Loucy (cell line): ENCODE data around the gene FMNL3.

Source experiments
- EZH2phosphoT487 ChIP-seq: fragments of 200-600 bp; IDR thresholded peaks from 2 replicates; pipeline ENCODE4 v1.6.1; 2018; ENCODE audit warnings: antibody characterized with exemption, mild to moderate bottlenecking, moderate library complexity, borderline replicate concordance
- TF ChIP-seq, protein P1 (sequence below): fragments of 200-600 bp; sonication (generic); conservative IDR thresholded peaks from 2 replicates; pipeline ENCODE4 v1.5.1; 2014; ENCODE audit warnings: mild to moderate bottlenecking, antibody characterized with exemption, low read length

DNA sequence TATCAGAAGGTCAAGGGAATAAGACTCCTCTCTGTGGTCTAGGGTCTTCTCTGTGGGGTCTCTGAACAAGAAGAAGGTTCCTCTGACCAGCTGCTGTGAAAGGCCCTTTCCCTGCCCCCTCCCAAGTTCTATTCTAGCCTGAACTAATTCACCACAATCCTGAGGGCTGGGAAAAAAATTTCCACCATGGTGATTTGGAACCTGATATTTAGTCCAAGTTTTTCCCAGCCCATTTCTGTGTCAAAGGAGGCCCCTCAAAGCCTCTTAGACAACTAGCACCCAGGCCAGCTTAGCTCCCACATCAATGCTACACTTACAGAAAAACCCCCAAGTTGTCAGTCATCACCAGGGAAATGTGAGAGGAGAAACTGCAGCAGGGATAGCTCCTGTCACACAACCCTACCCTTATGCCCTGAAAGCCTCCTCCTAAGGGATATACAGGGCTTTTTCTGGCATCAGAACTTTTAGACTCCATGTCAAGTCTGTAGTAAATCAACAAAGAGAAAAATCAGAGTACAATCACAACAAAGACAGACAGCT is 4.5 kb downstream of the FMNL3 start:
- TF ChIP-seq, protein P1, sequence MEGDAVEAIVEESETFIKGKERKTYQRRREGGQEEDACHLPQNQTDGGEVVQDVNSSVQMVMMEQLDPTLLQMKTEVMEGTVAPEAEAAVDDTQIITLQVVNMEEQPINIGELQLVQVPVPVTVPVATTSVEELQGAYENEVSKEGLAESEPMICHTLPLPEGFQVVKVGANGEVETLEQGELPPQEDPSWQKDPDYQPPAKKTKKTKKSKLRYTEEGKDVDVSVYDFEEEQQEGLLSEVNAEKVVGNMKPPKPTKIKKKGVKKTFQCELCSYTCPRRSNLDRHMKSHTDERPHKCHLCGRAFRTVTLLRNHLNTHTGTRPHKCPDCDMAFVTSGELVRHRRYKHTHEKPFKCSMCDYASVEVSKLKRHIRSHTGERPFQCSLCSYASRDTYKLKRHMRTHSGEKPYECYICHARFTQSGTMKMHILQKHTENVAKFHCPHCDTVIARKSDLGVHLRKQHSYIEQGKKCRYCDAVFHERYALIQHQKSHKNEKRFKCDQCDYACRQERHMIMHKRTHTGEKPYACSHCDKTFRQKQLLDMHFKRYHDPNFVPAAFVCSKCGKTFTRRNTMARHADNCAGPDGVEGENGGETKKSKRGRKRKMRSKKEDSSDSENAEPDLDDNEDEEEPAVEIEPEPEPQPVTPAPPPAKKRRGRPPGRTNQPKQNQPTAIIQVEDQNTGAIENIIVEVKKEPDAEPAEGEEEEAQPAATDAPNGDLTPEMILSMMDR, result no peak
- no peak for TF ChIP-seq EZH2phosphoT487
